GM10847 (cell line): ENCODE data around the gene ZNF837.

ENCODE experiments used
- POLR2A ChIP-seq: IDR thresholded peaks from 2 replicates; pipeline ENCODE4 v1.6.1; 2011; ENCODE audit not compliant: insufficient read length; ENCODE audit errors: extremely low read depth

Gene ZNF837

DNA sequence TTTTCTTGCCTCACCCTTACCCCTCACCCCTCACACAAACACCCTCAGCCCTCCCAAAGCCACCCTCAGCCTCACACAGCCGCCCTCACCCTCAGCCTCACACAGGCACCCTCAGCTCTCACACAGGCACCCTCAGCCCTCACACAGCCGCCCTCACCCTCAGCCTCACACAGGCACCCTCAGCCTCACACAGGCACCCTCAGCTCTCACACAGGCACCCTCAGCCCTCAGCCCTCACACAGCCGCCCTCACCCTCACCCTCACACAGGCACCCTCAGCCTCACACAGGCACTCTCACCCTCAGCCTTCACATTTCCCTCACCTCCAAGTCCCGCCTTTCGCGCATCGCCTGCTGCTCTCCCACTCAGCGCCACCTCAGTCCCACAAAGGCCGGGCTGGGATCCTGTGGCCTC, 54.3 kb downstream of the ZNF837 start:
- no peak for TF ChIP-seq POLR2A

DNA sequence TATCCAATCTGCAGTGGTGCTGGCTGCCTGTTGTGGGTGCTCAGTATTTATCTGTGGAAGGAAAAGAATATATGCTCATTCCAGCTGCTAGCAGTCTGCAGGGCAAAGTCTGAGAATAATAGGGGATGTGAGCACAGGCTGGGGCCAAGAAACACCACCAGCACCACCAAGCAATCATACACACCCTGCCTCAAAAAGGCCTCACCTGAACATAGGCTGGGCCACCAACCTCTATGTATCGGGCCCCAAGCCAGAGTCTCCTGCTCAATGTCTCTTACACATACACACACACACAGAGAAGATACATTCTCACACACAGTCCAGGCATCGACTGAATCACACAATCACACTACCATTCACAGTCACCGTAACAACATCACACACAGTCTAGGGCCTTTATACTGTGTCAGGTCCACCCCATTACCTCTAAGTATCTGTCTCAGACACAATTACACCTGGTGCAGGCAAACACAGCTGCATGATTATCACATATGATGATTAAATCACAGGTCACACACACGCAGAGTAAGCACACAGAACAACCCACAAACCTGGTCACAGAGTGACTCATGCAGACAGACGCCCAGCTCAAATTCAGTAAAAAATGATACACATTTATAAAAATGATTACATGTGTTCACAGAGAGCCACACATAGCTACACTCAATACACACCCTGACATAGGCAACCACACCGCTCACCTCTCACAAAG, 55.4 kb downstream of the ZNF837 start:
- no peak for TF ChIP-seq POLR2A

DNA sequence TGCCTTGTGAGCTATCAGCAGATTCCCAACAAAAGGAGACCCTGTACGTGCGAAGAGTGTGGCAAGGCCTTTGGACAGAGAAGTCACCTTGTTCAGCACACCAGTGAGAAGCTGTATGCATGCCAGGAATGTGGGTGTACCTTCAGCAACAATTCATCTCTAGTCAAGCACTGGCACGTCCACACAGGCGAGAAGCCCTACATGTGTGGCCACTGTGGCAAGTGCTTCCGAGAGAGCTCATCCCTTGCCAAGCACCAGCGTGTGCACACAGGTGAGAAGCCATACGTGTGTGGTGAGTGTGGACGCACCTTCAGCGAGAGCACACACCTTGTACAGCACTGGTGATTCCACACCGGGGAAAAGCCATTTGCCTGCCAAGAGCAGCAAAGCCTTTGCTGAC, 61.6 kb downstream of the ZNF837 start:
- TF ChIP-seq POLR2A, result no peak

DNA sequence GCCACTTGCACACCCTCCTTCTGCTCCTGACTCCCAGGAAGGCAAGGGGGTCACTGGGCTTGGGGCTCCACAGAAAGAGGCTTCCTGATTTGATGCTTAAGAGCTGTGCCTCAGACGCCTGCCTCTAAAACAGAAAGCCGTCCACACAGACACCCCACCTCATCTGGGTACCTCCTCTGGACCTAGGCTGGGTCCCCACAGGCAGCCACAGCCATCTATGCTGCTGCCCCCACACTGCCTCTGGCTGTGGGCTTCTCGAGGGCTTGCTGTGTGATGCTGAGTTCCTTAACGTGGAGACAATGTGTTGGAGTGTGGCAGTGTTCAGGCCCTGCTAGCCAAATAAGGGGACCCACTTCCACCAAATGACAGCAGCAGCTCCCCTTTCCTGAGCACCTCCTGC, 62.5 kb downstream of the ZNF837 start:
- no peak for TF ChIP-seq POLR2A
